ENCODE data around the gene MGAT4C. TPM values are rescaled to one million over a fixed set of nuclear protein-coding genes. Genes with fewer than 3 reads are reported as not detected.

The MGAT4C gene
- total RNA-seq, 1 donor from 2014 or later, result 0.53 TPM

GRCh38 chr12:86188226-86188625 is 68.0 kb downstream of the MGAT4C start:
- Mint-ChIP-seq H3K27me3 (no peaks in the 10 kb centered on the region), H3K36me3 (ENCODE audit: insufficient read depth) (no peaks in the 10 kb centered on the region), H3K4me1 (ENCODE audit: low read depth) (no peaks in the 10 kb centered on the region), H3K4me3 (ENCODE audit: low read depth) (no peak overlapping the region), H3K27ac (no peak overlapping the region), H3K9me3 (ENCODE audit: low read depth) (no peaks in the 10 kb centered on the region)
- no peak for DNase-seq (ENCODE audit: low spot score, unreplicated experiment)
- no peak for TF ChIP-seq CTCF (IDR thresholded peaks at IDR 0.05; ENCODE audit: unreplicated experiment)

GRCh38 chr12:86186449-86186848 is 69.7 kb downstream of the MGAT4C start:
- DNase-seq (ENCODE audit: low spot score, unreplicated experiment), result no peak
- no peaks in the 10 kb centered on the region for H3K36me3 Mint-ChIP-seq (ENCODE audit: insufficient read depth)
- H3K27me3 Mint-ChIP-seq, result no peaks in the 10 kb centered on the region
- no peak overlapping the region for H3K27ac Mint-ChIP-seq
- no peaks in the 10 kb centered on the region for H3K4me1 Mint-ChIP-seq (ENCODE audit: low read depth)
- H3K4me3 Mint-ChIP-seq (ENCODE audit: low read depth), result no peak overlapping the region
- TF ChIP-seq CTCF (IDR thresholded peaks at IDR 0.05; ENCODE audit: unreplicated experiment), result no peak
- no peaks in the 10 kb centered on the region for H3K9me3 Mint-ChIP-seq (ENCODE audit: low read depth)

- no peak for TF ChIP-seq CTCF (IDR thresholded peaks at IDR 0.05; ENCODE audit: unreplicated experiment)
- Mint-ChIP-seq H3K36me3 (ENCODE audit: insufficient read depth) (no peaks in the 10 kb centered on the region), H3K4me1 (ENCODE audit: low read depth) (no peaks in the 10 kb centered on the region), H3K9me3 (ENCODE audit: low read depth) (peaks cover 18% of the 10 kb centered on the region), H3K27ac (no peak overlapping the region), H3K27me3 (no peaks in the 10 kb centered on the region), H3K4me3 (ENCODE audit: low read depth) (no peak overlapping the region)
- DNase-seq (ENCODE audit: low spot score, unreplicated experiment), result no peak
Measured at GRCh38 chr12:86179855-86180254, 76.3 kb downstream of the MGAT4C start.

- Mint-ChIP-seq H3K36me3 (ENCODE audit: insufficient read depth) (no peaks in the 10 kb centered on the region), H3K27ac (no peak overlapping the region), H3K9me3 (ENCODE audit: low read depth) (peaks cover 7% of the 10 kb centered on the region), H3K27me3 (no peaks in the 10 kb centered on the region), H3K4me3 (ENCODE audit: low read depth) (no peak overlapping the region), H3K4me1 (ENCODE audit: low read depth) (peaks cover 5% of the 10 kb centered on the region)
- TF ChIP-seq CTCF (IDR thresholded peaks at IDR 0.05; ENCODE audit: unreplicated experiment), result no peak
- DNase-seq (ENCODE audit: low spot score, unreplicated experiment), result no peak
Measured at GRCh38 chr12:86174188-86174587, 82.0 kb downstream of the MGAT4C start.

GRCh38 chr12:86172913-86173443 is 83.2 kb downstream of the MGAT4C start:
- Mint-ChIP-seq H3K27me3 (no peaks in the 10 kb centered on the region), H3K9me3 (ENCODE audit: low read depth) (no peaks in the 10 kb centered on the region), H3K36me3 (ENCODE audit: insufficient read depth) (no peaks in the 10 kb centered on the region), H3K4me1 (ENCODE audit: low read depth) (peaks cover 5% of the 10 kb centered on the region), H3K27ac (no peak overlapping the region), H3K4me3 (ENCODE audit: low read depth) (no peak overlapping the region)
- no peak for DNase-seq (ENCODE audit: low spot score, unreplicated experiment)
- no peak for TF ChIP-seq CTCF (IDR thresholded peaks at IDR 0.05; ENCODE audit: unreplicated experiment)

Data from progenitor cell of endocrine pancreas (in vitro differentiated cells).